K562 (cell line): ENCODE data around the gene RPS6KA4. TPM values are rescaled to one million over a fixed set of nuclear protein-coding genes. Genes with fewer than 3 reads are reported as not detected.

Source experiments
- HDAC6 ChIP-seq: IDR thresholded peaks from 2 replicates; pipeline ENCODE4 v1.6.1; 2012; ENCODE audit warnings: low read depth, mild to moderate bottlenecking, control low read depth, inconsistent platforms, low read length, moderate library complexity
- IFI16 ChIP-seq: fragments of 250-450 bp; sonication (Bioruptor Pico); IDR thresholded peaks from 2 replicates; pipeline ENCODE4 v2.1.2; 2022; ENCODE audit warnings: mild to moderate bottlenecking, inconsistent platforms
- KLF16 ChIP-seq: IDR thresholded peaks from 2 replicates; pipeline ENCODE4 v1.6.1; 2016; ENCODE audit warnings: antibody characterized with exemption
- MITF ChIP-seq: IDR thresholded peaks from 2 replicates; pipeline ENCODE4 v1.6.1; 2014; ENCODE audit warnings: antibody characterized with exemption
- SIN3A ChIP-seq, 2 experiments: fragments of 150-350 bp in 1 of 2; IDR thresholded peaks; 2 replicates each; pipeline ENCODE4 v1.6.1; 2011 to 2016; ENCODE audit warnings: borderline replicate concordance in 2 of 2, low read depth in 2 of 2, low read length in 2 of 2, mild to moderate bottlenecking in 2 of 2, moderate library complexity in 2 of 2; ENCODE audit not compliant: control insufficient read depth in 1 of 2
- ZNF354B ChIP-seq: fragments of 250-450 bp; sonication (Bioruptor Pico); IDR thresholded peaks from 2 replicates; pipeline ENCODE4 v1.4.0; 2020
- ZNF584 ChIP-seq: fragments of 200-800 bp; sonication (Bioruptor generic); IDR thresholded peaks from 2 replicates; pipeline ENCODE4 v1.6.1; 2016; ENCODE audit warnings: low read depth, mild to moderate bottlenecking, missing genetic modification characterization, missing compliant biosample characterization
- polyA plus RNA-seq, 8 experiments: library from polyadenylated mRNA; depleted of rRNA in 4 of 8; stranded (reverse) in 5 of 8; unstranded in 3 of 8; fragments of >200 nt; fragmentation: Nextera tagmentation in 2 of 8; fragmentation: Illumina TruSeq in 1 of 8; extraction: Ambion mirVana in 2 of 8; extraction: Trizol in 1 of 8; gene quantifications; 2 replicates each; pipeline versions ENCODE4 v1.2.1 to v1.2.3, GENCODE V29; 2011 to 2014; ENCODE audit warnings: inconsistent platforms in 1 of 8, missing spikeins in 1 of 8
- total RNA-seq, 7 experiments: library from RNA; depleted of rRNA in 6 of 7; stranded (reverse); fragments of >200 nt in 6 of 7; fragmentation: Illumina TruSeq in 2 of 7; extraction: Trizol in 2 of 7; gene quantifications; 2 replicates each; pipeline versions ENCODE4 v1.2.1 to v1.2.3, GENCODE V29; 2011 to 2021; ENCODE audit warnings: low replicate concordance in 1 of 7
- TF ChIP-seq, protein P1 (sequence below), 2 experiments: fragments of 450-650 bp; conservative IDR thresholded peaks; 2 replicates each; pipeline ENCODE4 v1.6.1; 2017; ENCODE audit warnings: mild to moderate bottlenecking in 2 of 2, moderate library complexity in 2 of 2
- TF ChIP-seq, protein P2 (sequence below), 2 experiments: IDR thresholded peaks; 2 replicates each; pipeline ENCODE4 v1.6.1; 2011; ENCODE audit warnings: borderline replicate concordance in 1 of 2, control low read depth in 1 of 2, low read depth in 1 of 2, low read length in 1 of 2, mild to moderate bottlenecking in 1 of 2, mixed read lengths in 1 of 2, moderate library complexity in 1 of 2; ENCODE audit not compliant: insufficient read depth in 1 of 2, insufficient read length in 1 of 2, poor library complexity in 1 of 2, severe bottlenecking in 1 of 2; ENCODE audit errors: extremely low read depth in 1 of 2
- TF ChIP-seq, protein P3 (sequence below): fragments of 200-600 bp; sonication (generic); IDR thresholded peaks from one replicate; pipeline ENCODE4 v1.6.1; 2012; ENCODE audit warnings: mild to moderate bottlenecking, low read depth, low read length, inconsistent platforms

The RPS6KA4 gene
- total and polyA plus RNA-seq, 9 of the 15 experiments (the other 6 are each of a cell fraction or from before 2014, with no cell fraction given) = 0.15 to 23.8 (median 9.8) TPM

GRCh38 chr11:64317961-64318765 lies 40.8 kb upstream of the RPS6KA4 start, which contains the start of gene PRDX5 (continued):
- TF ChIP-seq HDAC6 (no peak), IFI16 (no peak), SIN3A (IDR thresholded peaks at IDR 0.05; ENCODE audit: borderline replicate concordance in 2 of 2, control insufficient read depth in 1 of 2, low read depth in 2 of 2, low read length in 2 of 2) (no peak; a peak in 1 of 4 replicates), ZNF354B (CRISPR knock-in tag) (no peak), MITF (no peak), KLF16 (no peak), ZNF584 (CRISPR knock-in tag) (no peak)
- TF ChIP-seq, protein P1, sequence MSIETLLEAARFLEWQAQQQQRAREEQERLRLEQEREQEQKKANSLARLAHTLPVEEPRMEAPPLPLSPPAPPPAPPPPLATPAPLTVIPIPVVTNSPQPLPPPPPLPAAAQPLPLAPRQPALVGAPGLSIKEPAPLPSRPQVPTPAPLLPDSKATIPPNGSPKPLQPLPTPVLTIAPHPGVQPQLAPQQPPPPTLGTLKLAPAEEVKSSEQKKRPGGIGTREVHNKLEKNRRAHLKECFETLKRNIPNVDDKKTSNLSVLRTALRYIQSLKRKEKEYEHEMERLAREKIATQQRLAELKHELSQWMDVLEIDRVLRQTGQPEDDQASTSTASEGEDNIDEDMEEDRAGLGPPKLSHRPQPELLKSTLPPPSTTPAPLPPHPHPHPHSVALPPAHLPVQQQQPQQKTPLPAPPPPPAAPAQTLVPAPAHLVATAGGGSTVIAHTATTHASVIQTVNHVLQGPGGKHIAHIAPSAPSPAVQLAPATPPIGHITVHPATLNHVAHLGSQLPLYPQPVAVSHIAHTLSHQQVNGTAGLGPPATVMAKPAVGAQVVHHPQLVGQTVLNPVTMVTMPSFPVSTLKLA (conservative IDR thresholded peaks at IDR 0.05) = no peak; a peak in 1 of 4 replicates
- TF ChIP-seq, protein P2, sequence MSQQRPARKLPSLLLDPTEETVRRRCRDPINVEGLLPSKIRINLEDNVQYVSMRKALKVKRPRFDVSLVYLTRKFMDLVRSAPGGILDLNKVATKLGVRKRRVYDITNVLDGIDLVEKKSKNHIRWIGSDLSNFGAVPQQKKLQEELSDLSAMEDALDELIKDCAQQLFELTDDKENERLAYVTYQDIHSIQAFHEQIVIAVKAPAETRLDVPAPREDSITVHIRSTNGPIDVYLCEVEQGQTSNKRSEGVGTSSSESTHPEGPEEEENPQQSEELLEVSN (IDR thresholded peaks at IDR 0.05; ENCODE audit: borderline replicate concordance in 1 of 2, extremely low read depth in 1 of 2, insufficient read depth in 1 of 2, insufficient read length in 1 of 2, low read depth in 1 of 2, low read length in 1 of 2, poor library complexity in 1 of 2, severe bottlenecking in 1 of 2) = peak in 1 of 2 experiments; percentile 77
- TF ChIP-seq, protein P3, sequence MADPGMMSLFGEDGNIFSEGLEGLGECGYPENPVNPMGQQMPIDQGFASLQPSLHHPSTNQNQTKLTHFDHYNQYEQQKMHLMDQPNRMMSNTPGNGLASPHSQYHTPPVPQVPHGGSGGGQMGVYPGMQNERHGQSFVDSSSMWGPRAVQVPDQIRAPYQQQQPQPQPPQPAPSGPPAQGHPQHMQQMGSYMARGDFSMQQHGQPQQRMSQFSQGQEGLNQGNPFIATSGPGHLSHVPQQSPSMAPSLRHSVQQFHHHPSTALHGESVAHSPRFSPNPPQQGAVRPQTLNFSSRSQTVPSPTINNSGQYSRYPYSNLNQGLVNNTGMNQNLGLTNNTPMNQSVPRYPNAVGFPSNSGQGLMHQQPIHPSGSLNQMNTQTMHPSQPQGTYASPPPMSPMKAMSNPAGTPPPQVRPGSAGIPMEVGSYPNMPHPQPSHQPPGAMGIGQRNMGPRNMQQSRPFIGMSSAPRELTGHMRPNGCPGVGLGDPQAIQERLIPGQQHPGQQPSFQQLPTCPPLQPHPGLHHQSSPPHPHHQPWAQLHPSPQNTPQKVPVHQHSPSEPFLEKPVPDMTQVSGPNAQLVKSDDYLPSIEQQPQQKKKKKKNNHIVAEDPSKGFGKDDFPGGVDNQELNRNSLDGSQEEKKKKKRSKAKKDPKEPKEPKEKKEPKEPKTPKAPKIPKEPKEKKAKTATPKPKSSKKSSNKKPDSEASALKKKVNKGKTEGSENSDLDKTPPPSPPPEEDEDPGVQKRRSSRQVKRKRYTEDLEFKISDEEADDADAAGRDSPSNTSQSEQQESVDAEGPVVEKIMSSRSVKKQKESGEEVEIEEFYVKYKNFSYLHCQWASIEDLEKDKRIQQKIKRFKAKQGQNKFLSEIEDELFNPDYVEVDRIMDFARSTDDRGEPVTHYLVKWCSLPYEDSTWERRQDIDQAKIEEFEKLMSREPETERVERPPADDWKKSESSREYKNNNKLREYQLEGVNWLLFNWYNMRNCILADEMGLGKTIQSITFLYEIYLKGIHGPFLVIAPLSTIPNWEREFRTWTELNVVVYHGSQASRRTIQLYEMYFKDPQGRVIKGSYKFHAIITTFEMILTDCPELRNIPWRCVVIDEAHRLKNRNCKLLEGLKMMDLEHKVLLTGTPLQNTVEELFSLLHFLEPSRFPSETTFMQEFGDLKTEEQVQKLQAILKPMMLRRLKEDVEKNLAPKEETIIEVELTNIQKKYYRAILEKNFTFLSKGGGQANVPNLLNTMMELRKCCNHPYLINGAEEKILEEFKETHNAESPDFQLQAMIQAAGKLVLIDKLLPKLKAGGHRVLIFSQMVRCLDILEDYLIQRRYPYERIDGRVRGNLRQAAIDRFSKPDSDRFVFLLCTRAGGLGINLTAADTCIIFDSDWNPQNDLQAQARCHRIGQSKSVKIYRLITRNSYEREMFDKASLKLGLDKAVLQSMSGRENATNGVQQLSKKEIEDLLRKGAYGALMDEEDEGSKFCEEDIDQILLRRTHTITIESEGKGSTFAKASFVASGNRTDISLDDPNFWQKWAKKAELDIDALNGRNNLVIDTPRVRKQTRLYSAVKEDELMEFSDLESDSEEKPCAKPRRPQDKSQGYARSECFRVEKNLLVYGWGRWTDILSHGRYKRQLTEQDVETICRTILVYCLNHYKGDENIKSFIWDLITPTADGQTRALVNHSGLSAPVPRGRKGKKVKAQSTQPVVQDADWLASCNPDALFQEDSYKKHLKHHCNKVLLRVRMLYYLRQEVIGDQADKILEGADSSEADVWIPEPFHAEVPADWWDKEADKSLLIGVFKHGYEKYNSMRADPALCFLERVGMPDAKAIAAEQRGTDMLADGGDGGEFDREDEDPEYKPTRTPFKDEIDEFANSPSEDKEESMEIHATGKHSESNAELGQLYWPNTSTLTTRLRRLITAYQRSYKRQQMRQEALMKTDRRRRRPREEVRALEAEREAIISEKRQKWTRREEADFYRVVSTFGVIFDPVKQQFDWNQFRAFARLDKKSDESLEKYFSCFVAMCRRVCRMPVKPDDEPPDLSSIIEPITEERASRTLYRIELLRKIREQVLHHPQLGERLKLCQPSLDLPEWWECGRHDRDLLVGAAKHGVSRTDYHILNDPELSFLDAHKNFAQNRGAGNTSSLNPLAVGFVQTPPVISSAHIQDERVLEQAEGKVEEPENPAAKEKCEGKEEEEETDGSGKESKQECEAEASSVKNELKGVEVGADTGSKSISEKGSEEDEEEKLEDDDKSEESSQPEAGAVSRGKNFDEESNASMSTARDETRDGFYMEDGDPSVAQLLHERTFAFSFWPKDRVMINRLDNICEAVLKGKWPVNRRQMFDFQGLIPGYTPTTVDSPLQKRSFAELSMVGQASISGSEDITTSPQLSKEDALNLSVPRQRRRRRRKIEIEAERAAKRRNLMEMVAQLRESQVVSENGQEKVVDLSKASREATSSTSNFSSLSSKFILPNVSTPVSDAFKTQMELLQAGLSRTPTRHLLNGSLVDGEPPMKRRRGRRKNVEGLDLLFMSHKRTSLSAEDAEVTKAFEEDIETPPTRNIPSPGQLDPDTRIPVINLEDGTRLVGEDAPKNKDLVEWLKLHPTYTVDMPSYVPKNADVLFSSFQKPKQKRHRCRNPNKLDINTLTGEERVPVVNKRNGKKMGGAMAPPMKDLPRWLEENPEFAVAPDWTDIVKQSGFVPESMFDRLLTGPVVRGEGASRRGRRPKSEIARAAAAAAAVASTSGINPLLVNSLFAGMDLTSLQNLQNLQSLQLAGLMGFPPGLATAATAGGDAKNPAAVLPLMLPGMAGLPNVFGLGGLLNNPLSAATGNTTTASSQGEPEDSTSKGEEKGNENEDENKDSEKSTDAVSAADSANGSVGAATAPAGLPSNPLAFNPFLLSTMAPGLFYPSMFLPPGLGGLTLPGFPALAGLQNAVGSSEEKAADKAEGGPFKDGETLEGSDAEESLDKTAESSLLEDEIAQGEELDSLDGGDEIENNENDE = no peak
